Measurements from ENCODE around the gene PDE6D.

PDE6D gene

DNA sequence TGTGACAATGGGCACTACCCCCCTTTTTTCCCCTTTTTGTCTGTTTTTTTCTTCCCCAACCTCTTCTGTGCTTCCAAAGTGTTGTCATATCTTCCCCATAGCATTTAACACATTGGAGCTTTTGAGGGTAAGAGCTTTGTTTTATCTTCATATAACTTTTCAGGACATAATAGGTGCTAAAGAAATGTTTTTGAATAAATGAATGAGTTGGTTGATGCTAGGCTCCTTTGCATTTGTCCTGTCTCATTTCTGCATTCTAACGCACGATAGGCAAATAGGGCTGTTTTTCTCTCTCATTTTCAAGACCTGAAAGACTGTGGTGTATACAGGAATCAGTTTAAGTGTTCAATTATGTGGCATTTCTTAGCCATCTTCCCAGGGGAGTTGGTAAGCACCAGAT, 4.3 kb upstream of the PDE6D start:
- Histone ChIP-seq H3K4me3 (ENCODE audit: low read depth, low read length) (no peak overlapping the region), H3K4me1 (ENCODE audit: control insufficient read depth, insufficient read depth, low read length) (peaks cover 8% of the 10 kb centered on the region; the same call in 1 of the 2 replicates), H3K9me3 (ENCODE audit: control insufficient read depth, insufficient read depth, low read depth, low read length) (no peaks in the 10 kb centered on the region), H3K27ac (ENCODE audit: extremely low read depth, low read depth, low read length) (peak overlapping the region; percentile 56; the same call in 1 of the 2 replicates), H3K36me3 (ENCODE audit: control insufficient read depth in 2 of 2, insufficient read depth in 1 of 2, low read length in 2 of 2) (peaks cover 0 to 22% of the 10 kb centered on the region in 2 experiments; a peak in 2 of 3 replicates)
- TF ChIP-seq, protein P1, sequence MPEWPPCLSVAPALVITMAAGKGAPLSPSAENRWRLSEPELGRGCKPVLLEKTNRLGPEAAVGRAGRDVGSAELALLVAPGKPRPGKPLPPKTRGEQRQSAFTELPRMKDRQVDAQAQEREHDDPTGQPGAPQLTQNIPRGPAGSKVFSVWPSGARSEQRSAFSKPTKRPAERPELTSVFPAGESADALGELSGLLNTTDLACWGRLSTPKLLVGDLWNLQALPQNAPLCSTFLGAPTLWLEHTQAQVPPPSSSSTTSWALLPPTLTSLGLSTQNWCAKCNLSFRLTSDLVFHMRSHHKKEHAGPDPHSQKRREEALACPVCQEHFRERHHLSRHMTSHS (tag by site-specific recombination; IDR thresholded peaks at IDR 0.05): no peak
- TF ChIP-seq ZNF18 (tag by site-specific recombination; IDR thresholded peaks at IDR 0.05): no peak
- TF ChIP-seq ZNF664 (tag by site-specific recombination; IDR thresholded peaks at IDR 0.05): peak; percentile 48; the same call in 1 of the 2 replicates
- no peak for TF ChIP-seq ZNF654 (tag by site-specific recombination; IDR thresholded peaks at IDR 0.05; ENCODE audit: low read depth)
- ChIA-PET POLR2A (interaction anchor here (1.2 to 2.1 kb wide), 4 partner anchors 10 to 79 kb away, joined by 4 to 8 read pairs (median 6); partner anchors contain the start of gene PTMA), CTCF (interaction anchor here (0.5 to 3.2 kb wide), 8 partner anchors 8 to 302 kb away, joined by 3 to 20 read pairs (median 4); no protein-coding TSS in a partner anchor)

- Histone ChIP-seq H3K27ac (ENCODE audit: extremely low read depth, low read depth, low read length) (no peak overlapping the region; the same call in 1 of the 2 replicates), H3K4me1 (ENCODE audit: control insufficient read depth, insufficient read depth, low read length) (peaks cover 3% of the 10 kb centered on the region; the same call in 1 of the 2 replicates), H3K36me3 (ENCODE audit: control insufficient read depth in 2 of 2, insufficient read depth in 1 of 2, low read length in 2 of 2) (peaks cover 0 to 4% of the 10 kb centered on the region in 2 experiments; a peak in 2 of 3 replicates), H3K4me3 (ENCODE audit: low read depth, low read length) (peak overlapping the region; percentile 75), H3K9me3 (ENCODE audit: control insufficient read depth, insufficient read depth, low read depth, low read length) (no peaks in the 10 kb centered on the region)
- TF ChIP-seq ZNF837 (tag by site-specific recombination; IDR thresholded peaks at IDR 0.05) (no peak), ZNF335 (tag by site-specific recombination; conservative IDR thresholded peaks at IDR 0.05) (peak; percentile 99)
- ChIA-PET POLR2A (interaction anchor here (0.6 to 1.3 kb wide), 3 partner anchors 13 to 125 kb away, joined by 4 to 5 read pairs (median 5); no protein-coding TSS in a partner anchor), CTCF (no interaction called here)
Observed at GRCh38 chr2:231781798-231782726, 980 bp upstream of the PDE6D start.

DNA sequence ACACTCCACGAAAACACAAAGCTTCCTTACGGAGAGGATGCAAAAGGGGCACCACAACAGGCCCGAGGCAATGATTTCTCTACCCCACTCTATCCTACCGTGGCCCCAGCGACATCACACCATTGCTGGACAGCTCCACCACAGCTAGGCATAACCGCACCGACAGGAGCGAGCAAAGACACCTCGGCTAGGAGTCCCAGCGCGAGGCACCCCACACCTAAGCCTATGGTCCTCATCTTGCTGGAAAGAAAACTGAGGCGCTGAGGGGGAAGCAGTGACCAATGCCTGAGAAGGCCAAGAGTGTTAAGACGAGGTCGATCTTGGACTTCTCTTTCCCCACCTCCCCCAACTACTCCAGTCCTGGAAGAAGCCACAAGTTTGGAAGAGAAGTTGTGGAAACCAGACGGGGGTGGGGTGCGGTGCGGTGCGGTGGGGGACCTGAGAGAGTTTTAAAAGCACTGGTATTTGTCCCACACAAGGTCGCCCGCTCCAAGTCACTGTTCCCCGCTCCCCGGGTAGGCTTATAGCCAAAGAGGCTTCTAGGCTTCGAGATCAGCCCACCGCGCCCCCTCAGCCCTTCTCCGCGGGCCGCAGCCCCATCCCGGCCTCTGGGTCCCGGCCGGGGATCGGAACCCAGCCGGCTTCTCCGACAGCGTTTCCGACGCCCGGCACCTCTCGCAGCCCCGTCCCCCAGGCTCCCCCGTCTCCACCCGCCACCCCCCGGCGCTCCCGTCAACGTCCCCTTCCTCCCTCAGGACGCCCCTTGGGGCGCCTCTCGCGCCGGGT, 766 bp downstream of the PDE6D start:
- H3K4me3 ChIP-seq (ENCODE audit: low read depth, low read length): peak overlapping the region; percentile 75
- H3K9me3 ChIP-seq (ENCODE audit: control insufficient read depth, insufficient read depth, low read depth, low read length): no peaks in the 10 kb centered on the region
- CTCF ChIA-PET: interaction anchor here (0.6 to 1.4 kb wide), 2 partner anchors 20 to 179 kb away, joined by 3 to 7 read pairs; no protein-coding TSS in a partner anchor
- peaks cover 0 to 4% of the 10 kb centered on the region in 2 experiments; a peak in 2 of 3 replicates for H3K36me3 ChIP-seq (ENCODE audit: control insufficient read depth in 2 of 2, insufficient read depth in 1 of 2, low read length in 2 of 2)
- peaks cover 3% of the 10 kb centered on the region; the same call in 1 of the 2 replicates for H3K4me1 ChIP-seq (ENCODE audit: control insufficient read depth, insufficient read depth, low read length)
- H3K27ac ChIP-seq (ENCODE audit: extremely low read depth, low read depth, low read length): peak overlapping the region; percentile 58; the same call in 1 of the 2 replicates
- POLR2A ChIA-PET: interaction anchor here (0.7 to 1.3 kb wide), 8 partner anchors 8 to 72 kb away, joined by 3 to 6 read pairs (median 4); partner anchors contain the start of gene PTMA
- TF ChIP-seq, protein P2, sequence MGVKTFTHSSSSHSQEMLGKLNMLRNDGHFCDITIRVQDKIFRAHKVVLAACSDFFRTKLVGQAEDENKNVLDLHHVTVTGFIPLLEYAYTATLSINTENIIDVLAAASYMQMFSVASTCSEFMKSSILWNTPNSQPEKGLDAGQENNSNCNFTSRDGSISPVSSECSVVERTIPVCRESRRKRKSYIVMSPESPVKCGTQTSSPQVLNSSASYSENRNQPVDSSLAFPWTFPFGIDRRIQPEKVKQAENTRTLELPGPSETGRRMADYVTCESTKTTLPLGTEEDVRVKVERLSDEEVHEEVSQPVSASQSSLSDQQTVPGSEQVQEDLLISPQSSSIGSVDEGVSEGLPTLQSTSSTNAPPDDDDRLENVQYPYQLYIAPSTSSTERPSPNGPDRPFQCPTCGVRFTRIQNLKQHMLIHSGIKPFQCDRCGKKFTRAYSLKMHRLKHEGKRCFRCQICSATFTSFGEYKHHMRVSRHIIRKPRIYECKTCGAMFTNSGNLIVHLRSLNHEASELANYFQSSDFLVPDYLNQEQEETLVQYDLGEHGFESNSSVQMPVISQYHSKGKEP (tag by site-specific recombination; IDR thresholded peaks at IDR 0.05): no peak
- TF ChIP-seq ZNF37A (tag by site-specific recombination; IDR thresholded peaks at IDR 0.05) (no peak), ZNF16 (tag by site-specific recombination; IDR thresholded peaks at IDR 0.05; ENCODE audit: low read depth) (no peak), ZBTB8A (tag by site-specific recombination; IDR thresholded peaks at IDR 0.05) (peak; percentile 60; the same call in 1 of the 2 replicates), ZFP41 (tag by site-specific recombination; IDR thresholded peaks at IDR 0.05; ENCODE audit: borderline replicate concordance) (no peak), ZNF701 (tag by site-specific recombination; IDR thresholded peaks at IDR 0.05) (no peak), WT1 (tag by site-specific recombination; IDR thresholded peaks at IDR 0.05) (no peak), ZNF560 (tag by site-specific recombination; IDR thresholded peaks at IDR 0.05; ENCODE audit: borderline replicate concordance) (no peak), ZNF600 (tag by site-specific recombination; IDR thresholded peaks at IDR 0.05) (peak; percentile 69), ZNF26 (tag by site-specific recombination; IDR thresholded peaks at IDR 0.05) (no peak)
- TF ChIP-seq, protein P3, sequence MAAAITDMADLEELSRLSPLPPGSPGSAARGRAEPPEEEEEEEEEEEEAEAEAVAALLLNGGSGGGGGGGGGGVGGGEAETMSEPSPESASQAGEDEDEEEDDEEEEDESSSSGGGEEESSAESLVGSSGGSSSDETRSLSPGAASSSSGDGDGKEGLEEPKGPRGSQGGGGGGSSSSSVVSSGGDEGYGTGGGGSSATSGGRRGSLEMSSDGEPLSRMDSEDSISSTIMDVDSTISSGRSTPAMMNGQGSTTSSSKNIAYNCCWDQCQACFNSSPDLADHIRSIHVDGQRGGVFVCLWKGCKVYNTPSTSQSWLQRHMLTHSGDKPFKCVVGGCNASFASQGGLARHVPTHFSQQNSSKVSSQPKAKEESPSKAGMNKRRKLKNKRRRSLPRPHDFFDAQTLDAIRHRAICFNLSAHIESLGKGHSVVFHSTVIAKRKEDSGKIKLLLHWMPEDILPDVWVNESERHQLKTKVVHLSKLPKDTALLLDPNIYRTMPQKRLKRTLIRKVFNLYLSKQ (tag by site-specific recombination; IDR thresholded peaks at IDR 0.05; ENCODE audit: borderline replicate concordance): no peak

Data from HEK293 (cell line).